NCI-H146 treated with DMSO at 0.1 percent for 48 hours (cell line): ENCODE measurements around the gene MRPL27.
"Not testable (repeated sequence)": the region's sequence is repeated elsewhere in the genome, so short reads cannot be mapped to it uniquely, and the experiment has no call there.

Experiments
- DNase-seq: peaks from one replicate; lab custom pipeline; 2025; ENCODE audit not compliant: unreplicated experiment; lab: John Stamatoyannopoulos, UW

MRPL27 gene

DNA sequence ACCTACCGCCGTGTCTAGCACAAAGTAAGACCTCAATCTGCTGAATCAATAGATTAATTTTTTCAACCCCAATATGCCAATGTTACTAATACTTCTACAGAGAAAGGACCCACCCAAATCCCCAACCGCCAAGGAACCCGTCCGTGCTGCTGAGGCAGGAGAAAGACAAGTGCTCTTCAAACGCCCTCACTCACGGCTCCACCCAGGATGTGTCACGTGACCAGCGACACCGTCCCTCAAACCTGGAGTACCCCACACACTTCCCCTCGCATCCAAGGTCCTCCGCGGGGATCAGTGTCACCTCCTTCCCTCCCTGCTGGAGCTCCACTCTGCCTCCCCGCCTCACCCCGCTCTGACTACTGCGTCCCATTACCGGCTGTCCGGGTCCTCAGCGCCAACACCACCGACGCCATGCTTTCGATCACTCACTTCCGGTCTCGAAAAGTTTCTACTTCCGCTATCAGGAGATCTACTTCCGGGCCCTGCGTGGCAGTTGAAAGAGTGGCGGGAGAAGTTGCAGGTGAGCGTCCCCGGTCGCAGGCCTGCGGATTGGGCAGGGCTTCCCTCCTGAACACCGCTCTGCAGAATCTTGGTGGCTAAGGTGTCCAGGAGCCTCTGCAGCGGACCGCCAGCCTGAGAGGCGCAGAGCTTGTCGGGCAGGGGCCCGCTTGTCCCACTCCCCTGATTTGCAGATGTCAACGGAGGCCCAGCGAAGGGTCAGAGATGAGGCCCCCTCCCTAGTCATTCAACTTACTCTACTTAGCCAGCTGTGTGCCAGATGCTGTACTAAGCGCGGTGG, at the start of gene MRPL27, which contains the start of gene EME1:
Gene MRPL27 (minus strand): TSS at position 427 of the 799 bp plus-strand sequence. CDS start 14 bp downstream, at position 413.
Gene EME1 (plus strand): TSS at position 472 of the 799 bp plus-strand sequence. CDS start 1,980 bp downstream, outside the sequence.
- DNase-seq, result peak; percentile 93

DNA sequence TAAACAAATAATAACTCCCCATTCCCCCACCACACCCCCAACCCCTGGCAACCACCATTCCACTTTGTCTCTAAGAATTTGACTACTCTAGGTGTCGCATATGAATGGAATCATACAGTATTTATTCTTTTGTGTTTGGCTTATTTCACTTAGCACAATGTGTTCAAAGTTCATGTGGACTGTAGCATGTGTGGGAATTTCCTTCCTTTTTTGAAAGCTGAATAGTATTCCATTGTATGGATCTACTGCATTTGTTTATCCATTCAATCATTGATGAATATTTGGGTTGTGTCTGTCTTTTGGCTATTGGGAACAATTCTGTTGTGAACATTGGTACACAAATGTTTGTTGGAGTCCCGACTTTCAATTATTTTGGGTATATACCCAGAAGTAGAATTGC, 49.8 kb upstream of the MRPL27 start:
- no peak for DNase-seq

DNA sequence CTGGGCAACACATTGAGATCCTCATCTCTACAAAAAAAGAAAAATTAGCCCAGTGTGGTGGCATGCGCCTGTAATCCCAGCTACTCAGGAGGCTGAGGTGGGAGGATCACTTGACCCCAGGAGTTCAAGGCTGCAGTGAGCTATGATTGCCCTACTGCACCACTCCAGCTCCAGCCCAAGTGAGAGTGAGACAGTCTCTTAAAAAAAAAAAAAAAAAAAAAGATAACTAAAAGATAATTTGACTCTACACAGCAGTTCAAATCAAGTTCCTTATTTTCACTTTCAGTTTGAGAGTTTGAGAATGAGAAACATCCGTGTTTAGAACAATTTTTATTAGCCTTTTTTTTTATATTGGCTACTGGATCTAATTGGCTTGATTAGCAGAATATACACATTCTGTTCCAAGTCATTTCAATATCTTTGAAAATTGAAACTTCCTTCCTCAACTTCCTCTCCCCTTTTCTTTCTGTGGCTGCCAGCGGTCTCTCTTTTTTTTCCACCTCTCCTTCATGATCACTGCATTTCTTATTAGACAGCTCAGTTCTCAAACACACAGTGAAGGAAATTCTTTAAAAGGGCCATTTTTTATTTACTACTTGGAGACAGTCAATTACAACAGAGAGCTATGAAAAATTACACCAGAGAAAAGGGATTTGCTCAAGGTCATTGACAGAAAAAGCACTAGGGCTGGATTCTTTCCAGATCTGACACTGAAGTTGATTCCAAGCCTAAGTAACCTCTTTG, 48.5 kb upstream of the MRPL27 start:
- DNase-seq, result no peak

DNA sequence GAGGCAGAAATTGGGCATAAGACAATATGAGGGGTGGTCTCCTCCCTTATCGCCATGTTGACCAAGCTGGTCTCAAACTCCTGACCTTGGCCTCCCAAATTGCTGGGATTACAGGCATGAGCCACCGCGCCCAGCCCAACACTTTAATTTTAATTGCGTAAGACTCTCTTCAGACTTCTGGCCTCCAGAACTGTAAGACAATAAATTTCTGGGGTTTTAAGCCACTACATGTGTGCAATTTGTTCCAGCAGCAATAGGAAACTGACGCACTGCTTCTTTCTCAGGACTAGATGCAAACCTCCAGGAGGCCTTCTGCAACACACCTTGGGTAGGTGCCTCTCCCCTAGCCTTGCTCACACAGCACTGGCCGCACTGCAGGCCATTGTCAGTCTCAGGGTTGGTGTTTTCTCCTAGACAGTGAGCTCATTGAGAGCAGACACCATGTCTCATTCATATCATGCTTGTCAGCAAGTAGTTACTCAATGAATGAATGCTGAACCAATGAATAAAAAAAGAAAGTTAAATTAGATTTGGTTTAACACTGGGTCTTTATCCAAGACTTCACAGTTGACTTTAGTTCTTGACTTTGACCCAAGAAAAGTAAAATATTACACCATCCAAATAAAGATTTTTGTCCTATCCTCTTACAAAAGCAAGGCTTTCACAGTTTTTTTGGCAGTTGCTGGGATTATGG, 47.6 kb upstream of the MRPL27 start:
- no peak for DNase-seq

DNA sequence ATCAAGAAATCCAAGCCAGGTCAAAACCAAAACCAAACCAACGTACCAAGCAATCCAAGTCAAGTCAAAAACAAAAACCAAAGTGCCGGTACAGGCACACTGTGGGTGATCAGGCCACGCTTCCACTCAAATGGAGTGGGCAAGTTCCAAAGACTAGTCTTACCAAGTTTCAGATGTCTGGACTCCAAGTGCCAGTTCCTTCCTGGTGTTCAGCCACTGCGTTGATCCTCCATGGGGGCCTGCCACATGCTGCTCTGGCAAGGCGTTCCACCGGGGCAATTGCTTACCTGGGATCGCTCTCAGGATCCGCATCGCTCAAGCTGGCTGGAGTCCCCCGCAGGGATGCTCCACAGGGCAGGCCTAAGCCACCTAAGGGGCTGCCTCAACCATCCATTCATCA, 46.6 kb upstream of the MRPL27 start:
- DNase-seq, result not testable (repeated sequence)

DNA sequence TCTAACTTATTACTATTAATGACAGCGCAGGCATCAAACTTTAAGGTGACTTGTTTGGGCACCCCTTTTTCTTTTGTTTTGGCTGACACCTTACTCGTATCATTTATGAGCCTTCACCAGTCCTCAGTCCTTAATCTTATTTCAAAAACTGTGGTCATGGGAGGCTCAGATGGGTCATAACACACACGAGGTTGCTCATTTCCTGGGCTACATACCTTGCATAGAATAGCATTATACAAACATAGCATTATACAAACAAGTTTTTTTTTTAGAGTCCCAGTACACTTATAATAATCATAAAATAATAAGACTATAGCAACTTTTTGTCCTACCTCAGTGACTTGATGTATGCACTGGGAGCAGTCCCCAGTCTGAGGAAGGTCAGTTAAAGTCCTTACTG, 41.8 kb upstream of the MRPL27 start:
- DNase-seq, result no peak

DNA sequence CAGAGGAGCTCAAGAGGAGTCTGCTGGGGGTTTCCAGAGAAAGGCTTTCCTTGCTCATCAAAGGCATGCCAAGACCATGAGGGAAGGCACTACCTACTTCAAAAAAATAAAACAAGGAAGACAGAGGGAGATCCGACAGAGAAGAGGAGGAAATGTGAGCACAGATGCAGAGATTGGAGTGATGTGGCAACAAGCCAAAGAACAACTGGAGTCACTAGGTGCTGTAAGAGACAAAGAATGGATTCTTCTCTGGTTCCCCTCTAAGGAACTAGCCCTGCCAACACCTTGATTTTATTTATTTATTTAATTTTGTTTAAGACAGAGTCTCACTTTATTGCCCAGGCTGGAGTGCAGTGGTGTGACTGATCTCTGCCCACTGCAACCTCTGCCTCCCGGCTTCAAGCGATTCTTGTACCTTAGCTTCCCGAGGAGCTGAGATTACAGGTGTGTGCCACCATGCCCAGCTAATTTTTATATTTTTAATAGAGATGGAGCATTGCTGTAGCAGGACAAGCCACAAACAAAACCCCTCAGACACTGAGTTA, 39.3 kb upstream of the MRPL27 start:
- DNase-seq, result no peak

DNA sequence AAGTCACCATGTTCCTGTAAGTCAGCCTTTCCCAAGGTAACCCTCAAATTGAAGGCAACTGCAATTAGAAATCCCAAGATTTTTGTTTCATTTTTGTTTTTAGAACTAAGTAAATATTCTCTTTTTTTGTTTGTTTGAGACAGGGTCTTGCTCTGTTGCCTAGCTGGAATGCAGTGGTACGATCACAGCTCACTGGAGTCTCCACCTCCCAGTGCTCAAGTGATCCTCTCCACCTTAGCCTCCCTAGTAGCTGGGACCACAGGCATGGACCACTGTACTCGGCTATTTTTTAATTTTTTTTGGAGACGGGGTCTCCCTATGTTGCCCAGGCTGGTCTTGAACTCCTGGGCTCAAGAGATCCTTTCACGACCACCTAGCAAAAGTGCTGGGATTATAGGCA, 34.9 kb upstream of the MRPL27 start:
- DNase-seq, result no peak

DNA sequence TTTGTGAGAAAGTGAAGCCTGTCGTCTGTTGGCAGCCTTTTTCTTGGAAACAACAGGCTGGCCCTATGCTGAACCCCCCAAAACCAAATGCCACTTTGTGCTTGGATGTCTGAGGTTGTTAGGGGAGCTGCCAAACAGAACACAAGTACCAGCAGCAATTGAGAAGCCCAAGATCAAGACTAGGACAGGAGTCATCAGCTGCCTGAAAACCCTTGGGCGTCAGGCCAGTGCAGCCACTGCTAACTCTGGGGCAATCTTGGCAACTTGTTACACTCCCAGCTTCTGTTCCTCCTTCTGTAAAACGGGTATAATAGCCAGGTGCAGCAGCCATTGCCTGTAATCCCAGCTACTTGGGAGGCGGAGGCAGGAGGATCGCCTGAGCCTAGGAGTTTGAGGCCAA, 33.6 kb upstream of the MRPL27 start:
- no peak for DNase-seq

DNA sequence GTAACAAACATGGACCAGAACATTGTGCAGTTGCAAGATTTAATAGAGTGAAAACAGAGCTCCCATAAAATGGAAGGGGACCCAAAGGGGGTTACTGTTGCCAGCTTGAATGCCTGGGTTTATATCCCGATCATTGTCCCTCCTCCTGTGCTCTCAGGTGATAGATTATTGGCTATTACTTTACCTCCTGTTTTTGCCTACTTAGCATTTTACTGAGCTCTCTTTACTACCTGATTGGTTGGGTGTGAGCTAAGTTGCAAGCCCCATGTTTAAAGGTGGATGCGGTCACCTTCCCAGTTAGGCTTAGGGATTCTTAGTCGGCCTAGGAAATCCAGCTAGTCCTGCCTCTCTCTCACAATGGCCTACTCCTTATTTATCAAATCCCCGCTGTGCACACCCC, 32.4 kb upstream of the MRPL27 start:
- DNase-seq, result not testable (repeated sequence)

DNA sequence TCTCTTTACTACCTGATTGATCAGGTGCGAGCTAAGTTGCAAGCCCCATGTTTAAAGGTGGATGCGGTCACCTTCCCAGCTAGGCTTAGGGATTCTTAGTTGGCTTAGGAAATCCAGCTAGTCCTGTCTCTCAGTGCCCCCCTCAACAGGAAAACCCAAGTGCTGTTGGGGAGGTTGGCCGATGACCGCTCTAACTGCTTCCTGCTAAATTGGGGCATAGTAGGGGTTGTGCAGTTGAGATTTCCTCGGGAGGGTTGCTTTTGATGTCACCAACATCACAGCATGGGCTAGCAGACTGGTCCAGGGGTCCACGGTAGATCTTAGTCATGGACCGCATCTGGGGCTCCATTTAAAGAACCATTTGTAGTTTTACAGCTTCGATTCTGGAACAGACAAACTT, 26.6 kb upstream of the MRPL27 start:
- DNase-seq, result not testable (repeated sequence)

DNA sequence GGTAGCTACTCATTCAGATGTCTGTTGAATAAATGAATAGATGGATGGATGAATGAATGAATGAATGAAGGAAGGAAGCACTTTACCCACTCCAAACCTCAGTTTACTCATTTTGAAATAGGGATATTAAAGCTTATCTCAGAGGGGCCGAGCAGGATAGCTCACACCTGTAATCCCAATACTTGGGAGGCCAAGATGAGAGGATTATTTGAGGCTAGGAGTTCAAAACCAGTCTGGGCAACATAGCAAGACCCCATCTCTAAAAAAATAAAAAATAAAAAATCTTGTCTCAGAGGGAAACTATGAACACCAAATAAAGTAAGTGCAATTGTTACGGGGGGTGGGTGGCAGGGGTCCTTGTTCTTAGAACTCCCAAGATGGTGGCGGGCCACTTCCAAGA, 25.7 kb upstream of the MRPL27 start:
- DNase-seq, result not testable (repeated sequence)

DNA sequence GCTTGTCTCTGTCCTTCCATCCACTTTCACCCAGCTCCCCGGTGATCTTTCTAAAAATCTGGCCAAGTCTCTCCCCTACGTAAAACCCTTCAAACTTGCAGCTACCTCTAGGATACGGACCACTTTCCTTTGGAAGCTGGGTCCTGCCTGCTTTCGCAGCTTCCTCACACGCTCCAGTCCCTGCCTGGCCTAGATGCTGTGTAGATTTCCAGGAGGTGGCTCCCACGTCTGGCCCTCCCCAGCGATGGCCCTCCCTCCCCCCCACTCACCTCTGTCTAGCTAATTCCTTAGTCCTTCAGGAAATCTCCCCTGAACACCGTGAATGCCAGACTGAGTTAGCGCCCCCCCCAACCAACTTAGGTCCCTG, 24.9 kb upstream of the MRPL27 start:
- no peak for DNase-seq

DNA sequence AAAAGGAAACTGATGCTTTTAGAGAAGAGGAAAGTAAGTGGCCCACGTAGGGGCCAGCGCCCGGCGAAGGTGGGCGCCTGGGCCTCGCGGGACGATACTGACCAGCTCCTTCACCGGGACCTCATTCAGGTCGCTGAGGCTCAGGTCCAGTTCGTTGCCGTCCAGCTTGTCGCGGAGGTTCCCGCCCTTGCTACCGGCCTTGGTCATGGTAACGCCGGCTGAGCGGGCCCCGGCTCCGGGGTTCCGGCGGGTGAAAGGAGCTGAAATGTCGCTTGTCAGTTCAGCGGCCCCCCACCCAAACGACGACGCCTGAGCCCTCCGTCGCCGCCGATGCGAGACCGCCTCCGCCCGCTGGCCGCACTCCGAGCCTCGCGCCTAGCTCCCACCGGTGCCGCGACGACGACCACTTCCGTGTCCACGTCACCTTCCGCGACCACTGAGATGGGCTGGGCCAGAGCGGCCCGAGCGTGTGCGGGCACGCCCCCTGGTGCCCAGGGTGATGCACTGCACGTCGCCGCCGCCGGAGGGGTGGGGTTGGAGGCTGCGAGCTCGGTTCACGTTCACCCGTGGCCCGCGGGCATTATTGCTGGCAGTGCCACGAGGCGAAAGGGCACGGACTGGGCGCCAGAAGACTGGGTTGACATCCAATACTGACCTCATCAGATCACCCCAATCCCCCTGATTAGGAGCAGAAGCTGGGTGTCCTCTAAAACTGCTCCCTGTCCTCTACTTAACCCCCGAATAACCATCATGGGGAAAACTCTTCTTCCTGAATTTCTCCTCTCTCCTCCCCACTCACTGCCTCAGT, 24.3 kb upstream of the MRPL27 start, which contains the start of gene LRRC59:
Gene LRRC59 (minus strand): TSS at position 413 of the 808 bp plus-strand sequence. CDS start 206 bp downstream, at position 207.
- peak; percentile 46 for DNase-seq

DNA sequence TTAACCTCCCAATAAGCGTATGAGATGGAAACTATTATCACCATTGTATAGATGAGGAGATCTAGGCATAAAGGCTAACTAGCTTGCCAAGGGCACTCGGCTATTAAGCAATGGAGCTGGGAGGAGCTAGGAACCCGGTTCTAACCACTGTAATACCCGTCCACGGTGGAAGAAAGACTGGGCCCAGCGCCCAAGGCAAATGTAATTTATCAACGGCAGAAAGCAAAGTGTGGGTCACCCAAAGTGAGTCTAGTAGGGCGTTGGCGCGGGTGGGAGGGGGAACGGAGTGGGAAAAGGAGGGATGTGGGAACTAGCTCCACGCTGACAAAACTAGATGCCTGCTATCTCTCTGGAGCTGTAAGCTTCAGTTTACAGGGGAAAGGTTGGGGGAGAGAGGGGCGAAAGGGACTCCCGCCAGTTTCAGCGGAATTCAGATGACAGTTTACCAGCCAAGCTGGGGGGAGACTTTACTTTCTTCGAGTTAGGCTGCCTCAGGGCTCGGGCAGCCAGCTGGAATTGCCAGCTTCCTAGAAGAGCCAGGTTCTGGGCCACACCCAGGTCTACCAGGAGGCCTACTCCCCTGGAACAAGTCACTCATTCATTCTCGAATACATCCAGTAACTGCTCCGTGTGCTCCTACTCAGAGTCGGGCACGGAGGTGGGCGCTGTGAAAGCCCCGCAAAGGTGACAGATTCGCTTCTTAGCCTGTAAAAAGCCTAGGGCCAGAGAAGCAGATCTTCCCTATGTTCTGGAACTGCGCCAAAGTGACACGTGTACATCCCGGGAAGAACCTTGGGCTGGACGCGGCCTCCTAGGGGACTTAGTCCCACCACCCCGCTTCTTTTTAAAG, 23.5 kb upstream of the MRPL27 start:
- no peak for DNase-seq

DNA sequence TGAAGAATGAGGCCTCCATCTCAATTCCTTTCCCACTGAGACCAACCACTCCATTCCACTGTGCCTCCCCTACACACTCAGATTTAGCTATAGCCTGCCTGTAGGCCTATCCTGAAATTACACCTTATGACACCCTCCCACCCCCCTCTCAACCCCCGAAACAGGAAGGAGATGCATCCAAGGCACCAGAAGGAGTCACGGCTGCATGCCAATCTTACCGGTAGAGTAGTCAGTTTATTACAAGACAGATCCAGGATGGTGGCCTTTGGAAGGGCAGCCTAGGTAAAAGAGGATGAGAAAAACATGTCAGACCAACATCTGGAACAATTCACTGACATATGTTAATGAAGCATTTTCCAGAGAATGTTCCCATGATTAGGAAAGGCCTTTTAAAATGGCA, 21.7 kb upstream of the MRPL27 start:
- DNase-seq, result no peak

DNA sequence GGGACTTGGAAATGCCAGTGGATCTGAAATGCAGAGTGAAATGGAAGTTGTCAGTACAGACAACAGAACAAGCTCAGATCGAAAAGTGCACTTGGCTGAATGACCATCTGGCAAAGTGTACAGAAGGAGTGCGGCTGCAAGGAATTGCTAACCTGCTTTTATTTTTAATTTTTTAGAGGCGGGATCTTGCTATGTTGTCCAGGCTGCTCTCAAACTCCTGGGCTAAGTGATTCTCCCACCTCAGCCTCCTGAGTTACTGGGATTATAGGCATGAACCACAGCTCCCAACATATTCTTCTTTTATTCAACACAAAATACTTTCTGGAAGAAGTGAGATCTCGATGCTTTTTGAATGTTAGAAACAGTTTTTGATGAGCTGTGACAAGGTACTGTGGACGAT, 20.7 kb upstream of the MRPL27 start:
- DNase-seq, result no peak

DNA sequence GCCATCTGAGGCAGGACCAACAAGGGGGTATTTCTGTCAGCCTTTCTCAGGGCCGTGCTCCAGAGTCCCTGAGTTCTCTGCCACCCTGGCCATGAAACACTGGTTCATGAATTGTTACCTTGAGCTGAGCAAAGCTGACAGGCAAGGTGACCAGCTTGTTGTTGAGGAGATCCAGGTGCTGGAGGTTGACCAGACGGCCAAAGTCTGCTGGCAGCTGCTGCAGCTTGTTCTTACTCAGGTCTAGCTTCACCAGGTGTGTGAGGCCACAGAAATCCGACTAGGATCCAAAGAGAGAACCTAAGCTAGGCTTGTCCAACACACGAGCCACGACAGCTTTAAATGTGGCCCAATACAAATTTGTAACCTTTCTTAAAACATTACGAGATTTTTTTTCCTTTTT, 19.6 kb upstream of the MRPL27 start:
- DNase-seq, result no peak

DNA sequence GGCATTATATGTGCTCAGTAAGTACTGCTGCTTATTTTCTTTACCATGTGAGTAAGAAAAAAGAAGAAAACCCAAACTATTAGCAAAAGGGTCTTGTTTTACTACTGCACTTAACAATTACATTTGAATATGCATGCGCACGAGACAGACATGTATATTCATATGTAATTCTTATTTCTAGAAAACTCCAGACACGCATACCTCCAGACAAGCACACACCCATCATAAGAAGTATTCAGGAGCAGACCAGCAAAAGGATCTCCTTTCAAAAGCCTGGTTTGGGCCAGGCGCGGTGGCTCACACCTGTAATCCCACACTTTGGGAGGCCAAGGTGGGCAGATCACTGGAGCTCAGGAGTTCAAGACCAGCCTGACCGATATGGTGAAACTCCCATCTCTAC, 16.6 kb upstream of the MRPL27 start:
- DNase-seq, result no peak

DNA sequence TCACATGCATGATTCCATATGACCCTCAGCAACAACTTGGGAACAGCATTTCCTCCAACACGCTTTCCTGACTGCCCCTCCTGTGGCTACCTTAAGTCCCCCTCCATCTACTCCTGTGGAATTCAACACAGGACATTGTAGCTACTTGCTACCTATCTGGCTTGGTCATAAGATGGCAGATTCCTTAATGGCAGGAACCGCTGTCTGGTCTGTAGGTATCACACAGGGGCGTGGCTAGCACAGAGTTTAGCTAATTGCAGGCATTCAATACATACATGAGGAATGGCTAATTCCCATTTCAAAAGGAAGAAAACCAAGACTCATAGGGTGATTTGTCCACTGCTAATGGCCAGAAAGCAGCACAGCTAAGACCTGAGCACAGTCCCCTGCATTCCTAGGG, 15.7 kb upstream of the MRPL27 start:
- DNase-seq, result no peak
